ENCODE data around the gene LCN15. TPM values are rescaled to one million over a fixed set of nuclear protein-coding genes. Genes with fewer than 3 reads are reported as not detected.

LCN15 gene
- total RNA-seq, 2 experiments from 2014 or later = not detected

DNA sequence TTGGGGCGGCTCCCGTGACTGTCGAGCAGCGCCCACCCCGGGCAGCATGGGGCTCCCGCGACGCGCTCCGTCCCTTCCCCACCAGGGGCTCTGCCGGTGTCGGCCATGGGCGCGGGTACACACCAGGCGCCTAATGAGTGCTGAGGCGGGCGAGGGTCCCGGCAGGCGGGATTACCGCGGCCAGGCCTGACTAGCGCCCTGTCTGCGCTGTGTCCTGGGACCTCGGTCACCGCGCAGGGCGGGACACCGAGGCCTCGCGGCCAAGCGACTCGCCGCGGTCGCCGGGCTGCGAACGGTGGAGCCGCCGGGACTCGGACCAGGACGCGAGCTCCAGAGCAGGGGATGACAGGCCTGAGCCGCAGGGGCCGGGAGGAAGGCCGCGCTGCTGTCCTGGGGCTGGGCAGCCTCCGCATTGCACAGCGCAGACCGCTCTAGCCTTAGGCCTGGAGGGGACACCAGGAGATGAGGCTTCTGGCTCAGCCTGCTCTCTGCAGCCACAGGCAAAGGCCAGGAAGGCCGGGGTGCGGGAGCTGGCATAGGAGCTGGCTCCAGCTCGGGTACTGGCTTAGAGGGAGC is 35.7 kb downstream of the LCN15 start:
- Histone ChIP-seq H3K9me3 (ENCODE audit: low read length) (no peaks in the 10 kb centered on the region), H3K4me1 (ENCODE audit: insufficient read depth, low read length, poor library complexity, severe bottlenecking) (peaks cover 32% of the 10 kb centered on the region), H3K27ac (ENCODE audit: low read depth, low read length, poor library complexity, severe bottlenecking) (peak overlapping the region; percentile 6), H4K20me1 (ENCODE audit: insufficient read depth, low read length) (peaks cover 26% of the 10 kb centered on the region), H3K4me2 (ENCODE audit: low read length) (peak overlapping the region; percentile 76), H3K36me3 (ENCODE audit: insufficient read depth, low read length) (peaks cover 42% of the 10 kb centered on the region), H2AFZ (ENCODE audit: low read length) (peak overlapping the region; percentile 60), H3K4me3 (ENCODE audit: low read depth, low read length, poor library complexity, severe bottlenecking) (peak overlapping the region; percentile 100), H3K9me2 (ENCODE audit: insufficient read depth, low read length) (no peaks in the 10 kb centered on the region), H3K79me2 (ENCODE audit: insufficient read depth, low read depth, low read length) (peaks cover 41% of the 10 kb centered on the region)
- ChIA-PET POLR2A (interaction anchor here (0.6 to 0.7 kb wide), 2 partner anchors 10 to 824 kb away, joined by 3 to 4 read pairs; no protein-coding TSS in a partner anchor), CTCF (ENCODE audit: unreplicated experiment) (interaction anchor here (0.6 kb wide), 1 partner anchor 303 kb away, joined by 5 read pairs; no protein-coding TSS in a partner anchor)
- peak; percentile 32 for DNase-seq (ENCODE audit: low spot score)
- intact Hi-C loops (cut with micrococcal nuclease; ENCODE audit: unreplicated experiment) = no loop called here
- BruUV-seq (replicated peaks) = no TSS peak
- TF ChIP-seq EZH2phosphoT487 (IDR thresholded peaks at IDR 0.05; ENCODE audit: borderline replicate concordance, low read depth, low read length) (no peak), CTCF (conservative IDR thresholded peaks at IDR 0.05; ENCODE audit: low read length) (no peak)

DNA sequence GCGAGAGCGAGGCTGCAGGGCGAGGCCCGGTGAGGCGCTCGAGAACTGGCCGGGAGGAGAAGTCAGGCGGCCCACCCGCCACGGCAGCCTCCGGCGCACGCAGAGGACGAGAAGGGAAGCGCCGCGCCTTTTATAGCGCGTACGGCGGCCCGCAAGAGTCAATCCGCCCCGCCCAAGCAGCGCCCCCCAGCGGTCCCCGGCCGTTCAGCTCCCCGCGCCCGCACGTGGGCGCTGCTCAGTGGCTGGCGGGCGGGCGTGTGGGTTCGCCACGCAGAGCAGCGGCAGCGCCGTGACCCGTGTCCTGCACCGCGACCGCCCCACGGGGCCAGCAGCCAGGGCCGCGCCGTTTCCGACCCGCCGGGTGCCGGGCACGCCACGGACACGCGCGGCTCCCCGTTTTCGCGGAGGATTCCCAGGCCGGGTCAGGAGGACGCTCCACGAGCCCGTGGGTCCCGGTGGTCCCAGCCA is 36.2 kb downstream of the LCN15 start:
- CTCF ChIA-PET (ENCODE audit: unreplicated experiment) = no interaction called here
- POLR2A ChIA-PET = no interaction called here
- H4K20me1 ChIP-seq (ENCODE audit: insufficient read depth, low read length) = peaks cover 27% of the 10 kb centered on the region
- no peaks in the 10 kb centered on the region for H3K9me3 ChIP-seq (ENCODE audit: low read length)
- peak overlapping the region; percentile 60 for H2AFZ ChIP-seq (ENCODE audit: low read length)
- peak overlapping the region; percentile 78 for H3K27ac ChIP-seq (ENCODE audit: low read depth, low read length, poor library complexity, severe bottlenecking)
- intact Hi-C loops (cut with micrococcal nuclease; ENCODE audit: unreplicated experiment) = no loop called here
- no TSS peak for BruUV-seq (replicated peaks)
- H3K4me2 ChIP-seq (ENCODE audit: low read length) = peak overlapping the region; percentile 93
- peaks cover 32% of the 10 kb centered on the region for H3K4me1 ChIP-seq (ENCODE audit: insufficient read depth, low read length, poor library complexity, severe bottlenecking)
- H3K36me3 ChIP-seq (ENCODE audit: insufficient read depth, low read length) = peaks cover 48% of the 10 kb centered on the region
- H3K9me2 ChIP-seq (ENCODE audit: insufficient read depth, low read length) = no peaks in the 10 kb centered on the region
- no peak for TF ChIP-seq EZH2phosphoT487 (IDR thresholded peaks at IDR 0.05; ENCODE audit: borderline replicate concordance, low read depth, low read length)
- TF ChIP-seq CTCF (conservative IDR thresholded peaks at IDR 0.05; ENCODE audit: low read length) = peak; percentile 79
- H3K79me2 ChIP-seq (ENCODE audit: insufficient read depth, low read depth, low read length) = peaks cover 41% of the 10 kb centered on the region
- DNase-seq (ENCODE audit: low spot score) = peak; percentile 91
- H3K4me3 ChIP-seq (ENCODE audit: low read depth, low read length, poor library complexity, severe bottlenecking) = peak overlapping the region; percentile 100

DNA sequence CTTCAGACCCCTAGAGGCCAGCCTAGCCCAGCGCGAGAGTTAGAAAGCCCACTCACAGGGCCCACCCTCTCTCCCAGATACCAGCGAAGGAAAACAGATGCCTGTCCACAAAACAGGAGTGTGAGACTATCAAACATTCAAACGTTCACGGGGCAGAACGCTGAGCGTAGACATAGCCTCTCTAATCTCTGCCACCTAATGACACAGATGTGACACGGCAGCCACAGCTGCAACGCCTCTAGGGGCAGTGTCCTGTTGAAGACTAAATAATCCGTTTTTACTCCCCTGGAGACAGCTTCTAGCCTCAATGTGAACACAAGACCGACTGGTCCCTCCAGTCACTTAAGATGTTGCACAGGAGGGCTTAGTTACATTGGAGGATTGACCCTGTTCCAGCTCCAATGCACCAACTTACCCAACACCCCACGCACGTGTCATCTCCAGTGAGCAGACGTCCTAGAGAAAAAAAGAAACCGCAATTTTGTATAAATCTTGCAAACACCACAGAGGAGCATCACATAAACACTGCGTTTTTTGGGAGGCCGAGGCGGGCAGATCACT is 37.6 kb downstream of the LCN15 start:
- H3K4me1 ChIP-seq (ENCODE audit: insufficient read depth, low read length, poor library complexity, severe bottlenecking) = peaks cover 32% of the 10 kb centered on the region
- peak overlapping the region; percentile 93 for H3K4me2 ChIP-seq (ENCODE audit: low read length)
- H3K9me2 ChIP-seq (ENCODE audit: insufficient read depth, low read length) = no peaks in the 10 kb centered on the region
- intact Hi-C loops (cut with micrococcal nuclease; ENCODE audit: unreplicated experiment) = no loop called here
- H3K4me3 ChIP-seq (ENCODE audit: low read depth, low read length, poor library complexity, severe bottlenecking) = peak overlapping the region; percentile 100
- peak; percentile 87 for DNase-seq (ENCODE audit: low spot score)
- peak overlapping the region; percentile 78 for H3K27ac ChIP-seq (ENCODE audit: low read depth, low read length, poor library complexity, severe bottlenecking)
- no peaks in the 10 kb centered on the region for H3K9me3 ChIP-seq (ENCODE audit: low read length)
- peaks cover 41% of the 10 kb centered on the region for H3K79me2 ChIP-seq (ENCODE audit: insufficient read depth, low read depth, low read length)
- H4K20me1 ChIP-seq (ENCODE audit: insufficient read depth, low read length) = peaks cover 27% of the 10 kb centered on the region
- H3K36me3 ChIP-seq (ENCODE audit: insufficient read depth, low read length) = peaks cover 60% of the 10 kb centered on the region
- POLR2A ChIA-PET = interaction anchor here (0.7 to 1.0 kb wide), 3 partner anchors 11 to 159 kb away, joined by 3 to 4 read pairs (median 3); partner anchors contain the start of gene TRAF2
- no peak overlapping the region for H2AFZ ChIP-seq (ENCODE audit: low read length)
- TF ChIP-seq CTCF (conservative IDR thresholded peaks at IDR 0.05; ENCODE audit: low read length) (peak; percentile 85), EZH2phosphoT487 (IDR thresholded peaks at IDR 0.05; ENCODE audit: borderline replicate concordance, low read depth, low read length) (no peak)
- CTCF ChIA-PET (ENCODE audit: unreplicated experiment) = interaction anchor here (0.5 kb wide), 1 partner anchor 307 kb away, joined by 6 read pairs; no protein-coding TSS in a partner anchor
- BruUV-seq (replicated peaks) = no TSS peak

Measured in OCI-LY7 (cell line).